HT-29 (cell line): ENCODE results near the gene USP37. TPM values are rescaled to one million over a fixed set of nuclear protein-coding genes. Genes with fewer than 3 reads are reported as not detected.

ENCODE experiments used
- DNase-seq: peaks from one replicate; pipeline ENCODE4 v3.0.0-alpha.2; 2015; ENCODE audit warnings: low spot score
- total RNA-seq: library from RNA; depleted of rRNA; stranded (reverse); fragments of >200 nt; shearing (Covaris generic); gene quantifications from 2 replicates; pipeline ENCODE4 v1.2.3, GENCODE V29; 2014; rRNA removed

Gene USP37
- 3.9 and 4.1 TPM in 2 replicates for total RNA-seq

- DNase-seq = peak; percentile 98
Observed at GRCh38 chr2:218568190-218569037, at the start of gene USP37, which contains the start of gene CNOT9. Gene USP37 (minus strand): TSS chr2:218568351. CDS start chr2:218558653, 9,698 bp downstream. Gene CNOT9 (plus strand): TSS chr2:218568839. CDS start chr2:218568955, 116 bp downstream.

- no peak for DNase-seq
Observed at GRCh38 chr2:218615868-218616315, 47.7 kb upstream of the USP37 start.

GRCh38 chr2:218607436-218608115, 39.4 kb upstream of the USP37 start, which contains the start of gene PLCD4:
Gene PLCD4 (plus strand): TSS chr2:218607899. CDS start chr2:218615740, 7,841 bp downstream.
- DNase-seq = no peak

- DNase-seq = no peak
Observed at GRCh38 chr2:218605432-218605831, 37.3 kb upstream of the USP37 start.

- DNase-seq = no peak
Observed at GRCh38 chr2:218585541-218585940, 17.4 kb upstream of the USP37 start.

- DNase-seq = peak; percentile 14
Observed at GRCh38 chr2:218583983-218584850, 16.1 kb upstream of the USP37 start.

- DNase-seq = no peak
Observed at GRCh38 chr2:218582076-218582475, 13.9 kb upstream of the USP37 start.

GRCh38 chr2:218578272-218578877, 10.2 kb upstream of the USP37 start:
- DNase-seq = no peak

- no peak for DNase-seq
Observed at GRCh38 chr2:218577482-218578220, 9.5 kb upstream of the USP37 start.

- no peak for DNase-seq
Observed at GRCh38 chr2:218576854-218577253, 8.7 kb upstream of the USP37 start.

- DNase-seq = no peak
Observed at GRCh38 chr2:218570850-218571249, 2.7 kb upstream of the USP37 start.

GRCh38 chr2:218569661-218570500, 1.7 kb upstream of the USP37 start:
- peak; percentile 64 for DNase-seq

- DNase-seq = peak; percentile 75
Observed at GRCh38 chr2:218569038-218569431, 884 bp upstream of the USP37 start.

- peak; percentile 75 for DNase-seq
Observed at GRCh38 chr2:218567797-218568189, 358 bp downstream of the USP37 start.

GRCh38 chr2:218566296-218566695, 1.9 kb downstream of the USP37 start:
- no peak for DNase-seq

- DNase-seq = no peak
Observed at GRCh38 chr2:218564056-218564455, 4.1 kb downstream of the USP37 start.

GRCh38 chr2:218558986-218559385, 9.2 kb downstream of the USP37 start:
- no peak for DNase-seq

- DNase-seq = no peak
Observed at GRCh38 chr2:218557941-218558340, 10.2 kb downstream of the USP37 start.

GRCh38 chr2:218555527-218555926, 12.6 kb downstream of the USP37 start:
- DNase-seq = no peak
